Omental fat pad (tissue), 4 donors: ENCODE data around the gene FYCO1. TPM values are rescaled to one million over a fixed set of nuclear protein-coding genes. Genes with fewer than 3 reads are reported as not detected.

Experiments
- ATAC-seq: fragments of 150-250 bp; one replicate; pipeline ENCODE4 v1.9.1; 2016; ENCODE audit warnings: mild to moderate bottlenecking, moderate library complexity; ENCODE audit not compliant: low FRiP score
- DNase-seq: peaks from one replicate; pipeline ENCODE4 v3.0.0-alpha.2; 2019; ENCODE audit warnings: low spot score
- CTCF ChIP-seq, 3 donors: fragments of 450-650 bp; IDR thresholded peaks; one replicate each; pipeline ENCODE4 v1.5.1; 2016 to 2017; ENCODE audit warnings: antibody characterized with exemption in 3 of 3, mild to moderate bottlenecking in 3 of 3, moderate library complexity in 2 of 3
- total RNA-seq, 4 donors: library from RNA; depleted of rRNA; stranded (reverse); fragments of >200 nt; gene quantifications; one replicate each; pipeline ENCODE4 v1.1.0, GENCODE V29; 2016

FYCO1 gene
- total RNA-seq, 4 donors from 2014 or later, result 44.7 to 51.4 (median 47.3) TPM

GRCh38 chr3:45994419-45995235 lies 997 bp downstream of the FYCO1 start:
- no peak for DNase-seq
- peak; percentile 43 for ATAC-seq
- TF ChIP-seq CTCF (IDR thresholded peaks at IDR 0.05), result no peak

GRCh38 chr3:45993421-45994027 lies 2.1 kb downstream of the FYCO1 start:
- no peak for TF ChIP-seq CTCF (IDR thresholded peaks at IDR 0.05)
- no peak for ATAC-seq

GRCh38 chr3:45992821-45993221 lies 2.8 kb downstream of the FYCO1 start:
- no peak for TF ChIP-seq CTCF (IDR thresholded peaks at IDR 0.05)
- DNase-seq (no peak), ATAC-seq (no peak)

More at GRCh38 chr3:45993421-45994027, 2.1 kb downstream of the FYCO1 start:
- no peak for DNase-seq

GRCh38 chr3:45992133-45992729 lies 3.4 kb downstream of the FYCO1 start:
- TF ChIP-seq CTCF (IDR thresholded peaks at IDR 0.05), result no peak
- ATAC-seq, result no peak
- DNase-seq, result no peak

- DNase-seq (no peak), ATAC-seq (no peak)
- TF ChIP-seq CTCF (IDR thresholded peaks at IDR 0.05), result no peak
Observed at GRCh38 chr3:45991341-45991740, 4.3 kb downstream of the FYCO1 start.

- DNase-seq (no peak), ATAC-seq (no peak)
- TF ChIP-seq CTCF (IDR thresholded peaks at IDR 0.05), result no peak
Observed at GRCh38 chr3:45990181-45990580, 5.4 kb downstream of the FYCO1 start.
